GM23248 (cell line): Measurements from ENCODE around the gene PPP1R9A. TPM values are rescaled to one million over a fixed set of nuclear protein-coding genes. Genes with fewer than 3 reads are reported as not detected.

Experiments used
- DNase-seq: peaks from one replicate; pipeline ENCODE4 v3.0.0-alpha.2; 2015
- H2AFZ ChIP-seq: fragments of 200-600 bp; sonication (generic); 2 replicates; pipeline ENCODE4 v1.6.1; 2016; ENCODE audit warnings: antibody characterized with exemption
- H3F3A ChIP-seq: fragments of 200-600 bp; sonication (generic); 2 replicates; pipeline ENCODE4 v1.6.1; 2016; ENCODE audit warnings: mild to moderate bottlenecking, antibody characterized with exemption, mixed run types; ENCODE audit not compliant: insufficient read depth
- H3K27ac ChIP-seq: fragments of 200-600 bp; sonication (generic); 2 replicates; pipeline ENCODE4 v1.5.1; 2016; ENCODE audit warnings: mild to moderate bottlenecking
- H3K27me3 ChIP-seq: fragments of 200-600 bp; sonication (generic); replicated peaks from 2 replicates; pipeline ENCODE4 v1.6.1; 2016; ENCODE audit warnings: mild to moderate bottlenecking; ENCODE audit not compliant: insufficient read depth
- H3K36me3 ChIP-seq: fragments of 200-600 bp; sonication (generic); 2 replicates; pipeline ENCODE4 v1.6.1; 2016; ENCODE audit warnings: low read depth, mild to moderate bottlenecking
- H3K4me1 ChIP-seq: fragments of 200-600 bp; sonication (generic); 2 replicates; pipeline ENCODE4 v1.6.1; 2016; ENCODE audit warnings: mild to moderate bottlenecking; ENCODE audit not compliant: insufficient read depth
- H3K4me2 ChIP-seq: fragments of 200-600 bp; sonication (generic); one replicate; pipeline ENCODE4 v1.6.1; 2016; ENCODE audit warnings: mild to moderate bottlenecking; ENCODE audit not compliant: unreplicated experiment
- H3K4me3 ChIP-seq: fragments of 200-600 bp; sonication (generic); 2 replicates; pipeline ENCODE4 v1.5.1; 2016; ENCODE audit warnings: mild to moderate bottlenecking
- H3K79me2 ChIP-seq: fragments of 200-600 bp; sonication (generic); 2 replicates; pipeline ENCODE4 v1.6.1; 2016; ENCODE audit warnings: mild to moderate bottlenecking; ENCODE audit not compliant: insufficient read depth
- H3K9ac ChIP-seq: fragments of 200-600 bp; sonication (generic); 2 replicates; pipeline ENCODE4 v1.6.1; 2016; ENCODE audit warnings: mild to moderate bottlenecking
- H3K9me2 ChIP-seq: fragments of 200-600 bp; sonication (generic); 2 replicates; pipeline ENCODE4 v1.6.1; 2016; ENCODE audit warnings: mixed run types, mild to moderate bottlenecking, moderate library complexity; ENCODE audit not compliant: insufficient read depth
- H3K9me3 ChIP-seq: fragments of 200-600 bp; sonication (generic); one replicate; pipeline ENCODE4 v1.6.1; 2017; ENCODE audit warnings: low read depth
- H4K20me1 ChIP-seq: fragments of 200-600 bp; sonication (generic); 2 replicates; pipeline ENCODE4 v1.6.0; 2016; ENCODE audit not compliant: insufficient read depth
- EZH2 ChIP-seq: fragments of 200-600 bp; sonication (generic); IDR thresholded peaks from 2 replicates; pipeline ENCODE4 v1.6.1; 2018; ENCODE audit warnings: antibody characterized with exemption, mild to moderate bottlenecking; ENCODE audit not compliant: insufficient read depth, poor library complexity, severe bottlenecking
- EZH2phosphoT487 ChIP-seq: fragments of 200-600 bp; sonication (generic); IDR thresholded peaks from 2 replicates; pipeline ENCODE4 v1.6.1; 2018; ENCODE audit warnings: antibody characterized with exemption, moderate library complexity, mild to moderate bottlenecking, low read depth; ENCODE audit not compliant: insufficient read depth
- WGBS, 2 experiments: methylation state at CpG; one replicate each; pipeline ENCODE4 v1.1.6; 2015 to 2017; ENCODE audit warnings: low lambda C conversion rate in 2 of 2, low coverage in 1 of 2; ENCODE audit errors: missing lambda C conversion rate in 2 of 2; 5-methylcytosine and 5-hydroxymethylcytosine counted together
- in situ Hi-C: fragments of 300-500 bp; cut with MboI; formaldehyde crosslinking; loops from 2 replicates; pipeline ENCODE4 v1.15.0; 2020
- polyA plus RNA-seq: library from polyadenylated mRNA; unstranded; fragments of >200 nt; fragmentation: Nextera tagmentation; extraction: Ambion mirVana; gene quantifications from 2 replicates; pipeline ENCODE4 v1.2.1, GENCODE V29; 2016
- total RNA-seq: library from RNA; depleted of rRNA; stranded (reverse); fragments of >200 nt; shearing (Covaris generic); gene quantifications from 2 replicates; pipeline ENCODE4 v1.2.3, GENCODE V29; 2014

The PPP1R9A gene
- total and polyA plus RNA-seq, 2 experiments from 2014 or later: 0.03 TPM; not detected in 1

DNA sequence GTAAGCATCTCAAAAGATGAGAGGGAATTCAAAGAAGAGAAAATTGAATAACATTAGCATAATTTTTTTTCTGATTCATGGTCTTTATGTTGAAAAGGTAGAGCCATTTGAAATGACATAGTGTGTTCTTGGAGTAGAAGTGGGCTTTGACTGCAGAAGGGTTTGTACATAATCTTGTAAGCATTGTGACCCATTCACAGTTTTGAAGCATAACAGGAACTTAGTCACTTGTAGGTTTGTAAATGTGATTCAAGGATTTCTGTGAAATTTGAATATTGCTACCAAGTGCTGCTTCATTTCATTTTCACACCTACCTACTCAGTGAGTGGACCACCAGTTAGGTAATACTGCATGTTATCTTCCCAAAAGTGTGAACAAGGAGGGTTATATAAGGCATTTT, 348.3 kb downstream of the PPP1R9A start:
- DNase-seq: no peak
- Histone ChIP-seq H2AFZ (no peak overlapping the region), H3K9me3 (no peaks in the 10 kb centered on the region), H4K20me1 (no peaks in the 10 kb centered on the region), H3K4me2 (no peak overlapping the region), H3K79me2 (no peaks in the 10 kb centered on the region), H3F3A (no peaks in the 10 kb centered on the region), H3K27ac (no peak overlapping the region), H3K4me1 (no peaks in the 10 kb centered on the region), H3K9me2 (no peaks in the 10 kb centered on the region), H3K4me3 (no peak overlapping the region), H3K9ac (no peak overlapping the region), H3K27me3 (0 out of 2 replicates have a peak, but pooled peaks cover 11% of the 10 kb centered on the region), H3K36me3 (no peaks in the 10 kb centered on the region)
- TF ChIP-seq EZH2phosphoT487 (no peak), EZH2 (no peak)
- in situ Hi-C loops: no loop called here

DNA sequence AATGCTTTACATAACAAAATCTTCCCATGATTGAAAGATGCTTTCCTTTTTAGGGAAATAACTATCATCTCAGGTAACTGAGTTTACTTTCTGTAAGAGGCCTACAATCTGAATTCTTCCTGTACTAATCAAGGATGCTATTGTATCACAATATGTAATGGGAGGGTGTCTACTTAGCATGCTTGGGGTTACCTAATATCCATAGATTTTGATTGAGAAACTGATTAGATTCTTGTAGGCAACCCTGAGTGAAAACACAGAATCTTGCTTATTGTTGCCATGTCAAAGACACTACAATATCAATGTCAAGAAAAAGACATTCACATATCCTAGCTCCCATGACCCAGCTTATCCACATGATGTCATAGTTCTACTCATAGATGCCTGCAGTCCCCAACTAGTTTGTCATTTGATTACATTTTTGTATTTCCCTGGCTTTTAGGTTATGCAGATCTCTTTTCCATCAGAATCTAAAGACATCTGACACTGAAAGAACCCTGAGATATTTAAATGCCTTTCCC, 354.6 kb downstream of the PPP1R9A start:
- Histone ChIP-seq H3K27ac (no peak overlapping the region), H3K9me2 (no peaks in the 10 kb centered on the region), H3K27me3 (0 out of 2 replicates have a peak, but pooled peaks cover 7% of the 10 kb centered on the region), H4K20me1 (no peaks in the 10 kb centered on the region), H2AFZ (no peak overlapping the region), H3K9me3 (no peaks in the 10 kb centered on the region), H3K9ac (no peak overlapping the region), H3K4me3 (no peak overlapping the region), H3K79me2 (no peaks in the 10 kb centered on the region), H3K36me3 (no peaks in the 10 kb centered on the region), H3F3A (no peaks in the 10 kb centered on the region), H3K4me2 (no peak overlapping the region), H3K4me1 (no peaks in the 10 kb centered on the region)
- no peak for DNase-seq
- in situ Hi-C loops: no loop called here
- no peak for TF ChIP-seq EZH2phosphoT487

GRCh38 chr7:95262875-95263274, 355.5 kb downstream of the PPP1R9A start:
- H3K27ac ChIP-seq: no peak overlapping the region

GRCh38 chr7:95263785-95264362, 356.5 kb downstream of the PPP1R9A start:
- Histone ChIP-seq H3K27me3 (peaks cover 7% of the 10 kb centered on the region; the same call in 1 of the 2 replicates), H3K27ac (no peak overlapping the region), H3K9ac (no peak overlapping the region), H4K20me1 (no peaks in the 10 kb centered on the region), H3K36me3 (no peaks in the 10 kb centered on the region), H3K4me2 (no peak overlapping the region), H3K4me1 (no peaks in the 10 kb centered on the region), H3K9me3 (no peaks in the 10 kb centered on the region), H3K79me2 (no peaks in the 10 kb centered on the region), H2AFZ (no peak overlapping the region), H3K9me2 (no peaks in the 10 kb centered on the region), H3F3A (no peaks in the 10 kb centered on the region), H3K4me3 (no peak overlapping the region)
- no peak for DNase-seq
- no peak for TF ChIP-seq EZH2phosphoT487
- TF ChIP-seq EZH2: no peak
- WGBS, 2 experiments: 38 to 54% methylated on average over 4 of the region's 4 CpGs
- in situ Hi-C loops: no loop called here

More at GRCh38 chr7:95262875-95263274, 355.5 kb downstream of the PPP1R9A start:
- DNase-seq: no peak
- Histone ChIP-seq H3K4me2 (no peak overlapping the region), H4K20me1 (no peaks in the 10 kb centered on the region), H3K27me3 (0 out of 2 replicates have a peak, but pooled peaks cover 7% of the 10 kb centered on the region), H3K79me2 (no peaks in the 10 kb centered on the region), H3K9ac (no peak overlapping the region), H3K4me1 (no peaks in the 10 kb centered on the region), H3K4me3 (no peak overlapping the region), H3K9me3 (no peaks in the 10 kb centered on the region), H2AFZ (no peak overlapping the region), H3F3A (no peaks in the 10 kb centered on the region), H3K36me3 (no peaks in the 10 kb centered on the region), H3K9me2 (no peaks in the 10 kb centered on the region)
- in situ Hi-C loops: no loop called here
- WGBS, 2 experiments: 43 to 51% methylated on average over 2 of the region's 2 CpGs
- TF ChIP-seq EZH2phosphoT487: no peak
- no peak for TF ChIP-seq EZH2
